GF-D8 (cell line): ENCODE measurements around the gene FLVCR2.

ENCODE experiments used
- DNase-seq: peaks from one replicate; lab custom pipeline; 2025; lab: John Stamatoyannopoulos, UW

The FLVCR2 gene

DNA sequence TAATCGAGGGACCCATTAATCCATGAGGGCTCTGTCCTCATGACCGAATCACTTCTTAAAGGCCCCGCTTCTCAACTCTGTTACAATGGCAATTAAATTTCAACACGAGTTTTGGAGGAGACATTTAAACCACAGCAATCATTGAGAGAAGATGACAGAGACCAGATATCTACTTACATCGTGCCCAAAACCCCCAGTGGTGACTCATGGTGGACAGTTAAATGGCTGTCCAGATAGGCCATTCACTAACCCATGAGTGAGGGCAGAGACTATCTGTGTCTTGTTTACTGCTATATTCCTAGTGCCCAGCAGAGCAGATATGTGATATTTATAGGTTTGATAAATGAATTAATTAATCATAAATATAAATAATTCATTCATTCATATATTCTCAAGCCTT, 20.0 kb upstream of the FLVCR2 start:
- no peak for DNase-seq

DNA sequence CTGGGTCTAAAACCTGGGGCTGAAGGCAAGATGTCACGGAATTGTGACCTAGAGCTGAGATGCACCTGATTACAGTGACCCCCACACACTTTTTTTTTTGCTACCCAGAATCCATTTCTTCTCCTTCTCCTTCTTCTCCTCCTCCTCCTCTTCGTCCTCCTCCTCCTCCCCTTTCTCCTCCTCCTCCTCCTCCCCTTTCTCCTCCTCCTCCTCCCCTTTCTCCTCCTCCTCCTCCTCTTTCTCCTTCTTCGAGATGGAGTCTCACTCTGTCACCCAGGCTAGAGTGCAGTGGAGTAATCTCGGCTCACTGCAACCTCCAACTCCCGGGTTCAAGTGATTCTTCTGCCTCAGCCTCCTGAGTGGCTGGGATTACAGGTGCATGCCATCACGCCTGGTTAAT, 19.4 kb upstream of the FLVCR2 start:
- DNase-seq: no peak

DNA sequence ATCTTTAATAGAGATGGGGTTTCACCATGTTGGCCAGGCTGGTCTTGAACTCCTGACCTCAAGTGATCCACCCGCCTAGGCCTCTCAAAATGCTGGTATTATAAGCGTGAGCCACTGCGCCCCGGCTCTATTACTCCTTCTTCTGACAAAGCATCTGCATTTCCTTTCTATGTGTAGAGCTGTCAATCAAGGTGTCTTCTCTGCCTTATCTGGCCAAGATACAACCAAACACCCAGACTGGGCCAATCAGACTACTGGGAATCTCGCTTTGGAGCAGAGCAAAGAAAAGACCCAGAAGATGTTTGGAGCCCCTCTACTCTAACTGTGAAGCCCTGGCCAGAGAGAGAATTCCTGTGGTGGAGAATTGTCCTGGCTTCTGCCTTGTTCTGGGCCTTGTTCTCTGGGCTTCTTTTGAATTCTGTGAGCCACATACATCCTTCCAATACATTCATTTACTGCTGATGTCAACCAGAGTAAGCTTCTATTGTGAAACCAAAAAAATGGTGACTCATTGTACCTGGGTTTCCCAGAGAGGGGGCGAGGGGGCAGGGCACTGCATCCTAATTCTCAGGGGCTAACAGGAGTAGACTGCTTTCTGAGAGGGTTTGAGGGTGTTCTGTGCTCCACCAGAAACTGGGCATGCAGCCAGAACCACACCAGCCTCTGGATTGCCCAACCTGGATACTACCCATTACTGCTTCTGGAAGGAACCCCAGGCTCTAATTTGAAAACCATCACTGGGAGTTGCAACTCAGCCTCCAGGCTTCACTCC, 18.8 kb upstream of the FLVCR2 start:
- DNase-seq: no peak

DNA sequence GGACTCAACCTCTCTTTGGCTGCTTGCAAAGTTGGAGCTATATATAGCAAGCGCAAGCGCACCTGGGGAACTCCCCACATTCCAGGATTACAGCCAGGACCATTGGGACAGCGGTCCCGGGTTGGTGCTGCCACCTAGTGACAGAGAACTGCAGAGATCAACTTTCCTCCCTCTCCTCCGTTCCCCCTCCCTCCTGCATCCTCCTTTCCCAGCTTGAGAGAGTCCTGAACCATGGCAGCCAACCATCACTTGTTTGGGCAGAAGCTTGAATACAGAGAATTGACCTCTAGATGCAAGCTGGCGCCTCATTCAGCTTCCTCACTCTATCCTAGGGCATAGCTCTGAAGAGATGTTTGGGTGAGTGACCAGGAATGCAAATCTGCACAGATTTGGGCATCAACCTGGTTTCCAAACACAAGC, 17.4 kb upstream of the FLVCR2 start:
- DNase-seq: no peak

DNA sequence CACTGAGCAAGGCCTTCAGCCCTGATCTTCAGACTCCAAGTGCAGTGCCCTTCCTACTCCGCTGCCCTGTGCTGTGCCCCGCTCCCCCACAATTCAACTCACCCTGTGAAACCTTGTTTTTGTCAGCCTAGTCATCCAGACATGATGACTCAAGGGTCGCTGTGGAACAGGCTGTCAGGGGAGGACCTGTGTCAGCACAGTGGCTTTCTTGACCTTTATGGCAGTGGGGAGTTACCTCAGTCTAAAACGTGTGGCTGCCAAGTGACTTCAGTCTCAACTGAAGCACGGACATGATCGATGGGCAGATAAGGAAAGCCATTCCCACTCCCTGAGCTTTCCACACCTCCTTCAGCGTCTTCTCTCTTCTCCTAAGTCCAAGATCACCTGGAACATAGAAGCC, 16.3 kb upstream of the FLVCR2 start:
- DNase-seq: no peak

DNA sequence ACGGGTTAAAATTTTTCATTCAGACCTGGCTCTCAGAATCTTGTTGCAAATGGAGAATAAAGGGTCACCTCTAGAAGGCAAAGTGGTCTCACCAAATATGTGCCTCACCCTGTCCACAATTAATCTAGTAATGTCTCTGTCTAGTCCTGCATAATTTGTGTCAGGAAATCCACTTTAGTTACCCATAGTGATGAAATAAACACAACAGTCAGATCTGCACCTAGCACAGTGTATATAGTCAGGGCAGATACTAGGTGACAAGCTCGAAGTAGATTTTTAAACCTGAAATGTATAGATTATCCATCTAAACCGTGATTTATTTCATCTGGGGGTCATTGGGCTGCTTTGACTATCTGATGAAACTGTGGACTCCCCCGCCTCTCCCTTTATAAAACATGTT, 15.9 kb upstream of the FLVCR2 start:
- no peak for DNase-seq

DNA sequence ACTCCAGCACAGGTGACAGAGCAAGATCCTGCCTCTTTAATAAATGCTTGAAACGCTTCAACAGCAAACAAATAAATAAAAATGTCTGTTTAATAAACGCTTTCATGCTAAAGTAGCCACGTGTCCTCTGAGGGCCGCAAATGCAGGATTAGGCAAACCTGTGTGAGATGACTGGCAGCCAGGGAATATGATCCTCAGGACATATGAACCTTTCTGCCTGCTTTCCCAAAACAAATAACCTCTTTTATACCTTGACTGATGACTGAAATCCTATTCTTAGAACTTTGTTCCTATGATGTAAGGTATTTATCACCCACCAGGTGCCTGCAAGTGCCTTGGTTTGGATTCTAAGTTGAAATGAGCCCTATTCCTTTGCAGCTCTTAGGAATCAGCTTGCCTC, 14.5 kb upstream of the FLVCR2 start:
- DNase-seq: no peak

DNA sequence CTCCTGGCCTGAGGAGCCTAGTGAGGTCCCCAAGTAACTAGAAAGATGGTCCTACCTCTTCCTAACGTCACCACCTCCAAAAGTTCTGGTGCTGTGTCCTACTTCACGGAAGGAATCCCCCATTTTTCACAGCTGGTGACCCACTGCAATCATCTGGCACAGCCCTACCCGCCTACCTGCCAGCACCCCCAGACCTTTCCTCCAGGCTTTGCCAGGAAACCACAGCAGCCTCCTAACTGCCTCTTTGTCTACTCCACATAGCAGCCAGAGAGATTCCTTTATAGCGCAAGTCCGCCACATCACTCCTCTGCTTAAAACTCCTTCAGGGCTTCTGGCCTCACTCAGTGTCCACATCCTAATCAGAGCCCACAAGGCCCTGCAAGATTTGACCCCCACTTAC, 13.4 kb upstream of the FLVCR2 start:
- no peak for DNase-seq

DNA sequence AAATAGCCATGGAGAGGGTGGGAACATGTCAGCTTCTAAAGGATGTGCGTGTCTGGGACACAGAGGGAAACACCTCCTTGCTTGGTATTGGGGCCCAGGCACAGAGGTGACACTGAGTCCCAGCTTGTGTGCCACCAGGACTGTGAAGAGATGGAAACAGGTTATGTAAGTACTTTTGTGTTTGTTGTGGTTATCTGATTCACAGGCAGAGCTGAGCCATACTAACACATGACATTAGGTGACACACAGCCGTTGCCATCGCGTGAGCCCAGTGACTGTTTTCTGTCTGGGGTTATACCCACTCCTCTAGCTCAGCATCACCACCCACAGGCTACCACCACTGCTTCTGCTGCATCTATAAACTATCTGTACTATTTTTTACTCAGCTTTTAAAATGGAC, 12.1 kb upstream of the FLVCR2 start:
- DNase-seq: no peak

DNA sequence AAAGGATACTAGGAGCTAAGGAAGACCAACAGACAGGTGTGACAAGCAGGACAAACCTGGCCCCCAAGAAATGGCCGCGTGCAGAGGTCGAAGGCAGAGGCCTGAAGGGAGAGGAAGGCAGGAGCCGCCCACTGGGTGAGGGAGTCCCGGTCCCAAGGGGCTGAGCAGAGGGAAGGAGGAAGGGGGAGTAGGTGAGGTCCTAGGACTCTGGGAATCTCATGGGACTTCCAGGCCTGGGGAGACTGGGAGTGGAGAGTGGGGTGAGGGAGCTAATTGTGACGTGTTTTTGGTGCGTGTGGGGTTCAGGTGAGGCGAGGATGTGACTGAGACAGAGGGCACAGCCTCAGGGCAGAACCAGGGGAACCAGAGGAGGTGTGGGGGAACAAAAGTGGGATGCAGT, 11.7 kb upstream of the FLVCR2 start:
- DNase-seq: no peak

DNA sequence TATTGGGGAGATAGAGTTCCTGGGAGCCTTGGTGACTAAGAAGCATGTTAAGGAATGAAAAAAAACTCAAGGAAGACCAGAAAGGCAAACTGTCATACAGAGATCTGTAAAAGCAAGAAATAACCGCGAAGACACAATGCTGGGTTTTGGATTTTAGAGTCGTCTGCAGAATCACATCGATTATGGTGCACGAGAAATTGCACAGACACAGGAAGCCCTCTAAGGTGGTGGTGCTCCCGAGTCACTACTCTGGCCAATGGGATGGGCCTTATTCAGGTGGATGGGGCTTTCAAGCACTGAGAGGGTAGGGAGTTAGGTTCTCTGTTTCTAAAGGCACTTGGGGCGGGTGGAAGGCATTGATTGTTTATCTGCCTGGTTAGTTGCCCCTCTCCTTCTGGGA, 10.3 kb upstream of the FLVCR2 start:
- no peak for DNase-seq

DNA sequence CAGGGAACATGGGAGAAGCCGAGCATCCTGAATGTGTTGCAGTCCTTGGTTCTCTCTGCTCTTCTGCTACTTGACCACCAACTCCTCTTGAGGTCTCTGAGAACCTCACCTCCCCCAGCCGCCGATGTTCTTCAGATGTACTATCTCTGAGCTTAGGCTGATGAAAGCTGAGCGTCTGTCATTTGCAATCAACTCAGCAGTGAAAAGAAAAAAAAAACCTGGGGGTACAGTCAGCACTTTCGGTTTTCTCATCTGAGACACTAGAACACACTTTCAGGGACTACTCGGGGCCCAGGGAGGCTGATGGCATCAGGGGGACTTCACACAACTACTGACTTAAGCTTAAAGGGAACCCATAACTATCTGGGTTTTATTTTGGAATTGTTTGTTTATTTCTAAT, 9.6 kb upstream of the FLVCR2 start:
- DNase-seq: no peak

DNA sequence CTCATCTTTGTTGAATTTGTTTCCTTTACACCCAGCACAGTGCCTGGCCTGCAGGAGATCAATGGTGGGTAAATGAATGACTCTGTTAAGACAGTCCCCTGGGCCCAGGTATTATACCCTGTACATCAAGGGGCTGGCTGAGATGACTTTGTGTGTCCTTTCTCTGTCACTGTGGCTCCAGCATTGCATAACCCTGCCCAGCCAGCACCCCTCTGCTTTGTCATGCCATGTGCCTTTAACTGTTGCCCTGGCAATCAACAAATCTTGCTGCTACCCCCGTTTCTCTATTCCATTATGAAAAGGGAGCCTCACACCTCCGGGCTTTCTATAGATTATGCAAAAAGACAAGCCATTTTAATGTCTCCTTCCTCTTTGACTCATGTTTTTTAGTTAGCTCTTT, 7.6 kb upstream of the FLVCR2 start:
- no peak for DNase-seq

DNA sequence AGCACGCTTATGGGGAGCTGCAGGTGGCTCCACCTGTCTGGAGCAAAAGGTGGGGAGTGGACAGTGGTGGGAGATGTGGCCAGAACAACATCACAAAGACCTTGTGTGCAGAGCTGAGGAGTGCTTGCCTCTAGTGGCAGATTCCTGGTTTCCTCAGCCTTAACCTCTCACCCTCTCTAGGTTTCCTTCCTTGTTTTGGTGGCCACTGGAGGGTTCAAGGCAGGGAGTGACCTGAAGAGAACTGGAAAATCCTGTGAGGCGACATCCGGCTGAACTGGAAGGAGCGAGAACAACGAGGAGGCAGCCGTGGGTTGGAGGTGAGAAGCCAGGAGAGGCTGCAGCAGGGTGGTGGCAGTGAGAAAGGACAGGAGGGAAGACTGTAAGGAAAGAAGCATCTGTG, 6.3 kb upstream of the FLVCR2 start:
- no peak for DNase-seq

DNA sequence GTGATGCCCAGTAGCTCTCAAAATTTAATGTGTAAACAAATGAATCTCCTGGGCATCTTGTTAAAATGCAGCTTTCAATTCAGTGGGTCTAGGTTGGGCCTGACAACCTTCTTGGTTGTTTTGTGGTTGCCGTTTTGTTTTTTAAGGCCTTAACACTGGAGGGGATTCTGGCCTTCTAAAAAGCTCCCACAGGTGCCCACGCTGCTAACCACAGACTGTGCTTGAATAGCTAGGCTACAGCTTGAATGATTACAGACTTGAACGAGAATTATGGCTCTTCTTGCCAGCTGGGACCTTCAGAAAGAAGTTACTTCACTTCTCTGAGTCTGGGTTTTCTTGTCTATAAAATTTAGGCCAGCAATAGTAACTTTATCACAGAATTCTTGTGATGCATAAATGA, 1.3 kb upstream of the FLVCR2 start:
- no peak for DNase-seq

DNA sequence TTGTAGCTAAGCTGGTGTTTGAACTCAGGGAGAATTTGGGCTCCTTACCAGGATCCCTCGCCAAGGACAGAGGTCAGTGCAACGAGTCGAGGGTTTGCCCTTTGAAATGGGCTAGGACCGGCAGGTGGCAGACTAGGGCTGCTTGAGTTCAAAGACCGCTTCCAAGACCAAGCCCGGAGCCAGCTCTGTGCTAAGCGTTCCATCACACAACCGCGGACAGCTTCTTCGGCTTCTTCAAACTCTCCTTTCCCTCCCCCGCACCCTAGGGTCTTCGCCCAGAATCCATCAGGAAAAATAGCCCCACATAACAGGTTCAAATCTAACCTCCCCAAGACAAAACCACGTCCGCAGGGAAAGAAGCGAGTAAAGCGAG, 705 bp upstream of the FLVCR2 start:
- DNase-seq: peak; percentile 16

DNA sequence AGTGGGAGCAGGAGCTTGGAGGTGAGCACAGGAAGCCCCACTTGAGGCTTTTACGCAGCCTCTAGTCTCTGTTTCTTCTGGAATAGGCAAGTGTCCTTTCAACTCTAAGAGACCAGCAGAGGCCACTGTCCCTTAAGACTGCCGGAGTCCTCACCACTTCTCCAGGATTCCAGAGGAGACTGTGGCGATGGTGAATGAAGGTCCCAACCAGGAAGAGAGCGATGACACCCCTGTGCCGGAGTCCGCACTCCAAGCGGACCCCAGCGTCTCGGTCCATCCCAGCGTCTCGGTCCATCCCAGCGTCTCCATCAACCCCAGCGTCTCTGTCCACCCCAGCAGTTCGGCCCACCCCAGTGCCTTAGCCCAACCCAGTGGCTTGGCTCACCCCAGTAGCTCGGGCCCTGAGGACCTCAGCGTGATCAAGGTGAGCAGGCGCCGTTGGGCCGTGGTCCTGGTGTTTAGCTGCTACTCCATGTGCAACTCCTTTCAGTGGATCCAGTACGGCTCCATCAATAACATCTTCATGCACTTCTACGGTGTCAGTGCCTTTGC, 442 bp downstream of the FLVCR2 start:
- no peak for DNase-seq

DNA sequence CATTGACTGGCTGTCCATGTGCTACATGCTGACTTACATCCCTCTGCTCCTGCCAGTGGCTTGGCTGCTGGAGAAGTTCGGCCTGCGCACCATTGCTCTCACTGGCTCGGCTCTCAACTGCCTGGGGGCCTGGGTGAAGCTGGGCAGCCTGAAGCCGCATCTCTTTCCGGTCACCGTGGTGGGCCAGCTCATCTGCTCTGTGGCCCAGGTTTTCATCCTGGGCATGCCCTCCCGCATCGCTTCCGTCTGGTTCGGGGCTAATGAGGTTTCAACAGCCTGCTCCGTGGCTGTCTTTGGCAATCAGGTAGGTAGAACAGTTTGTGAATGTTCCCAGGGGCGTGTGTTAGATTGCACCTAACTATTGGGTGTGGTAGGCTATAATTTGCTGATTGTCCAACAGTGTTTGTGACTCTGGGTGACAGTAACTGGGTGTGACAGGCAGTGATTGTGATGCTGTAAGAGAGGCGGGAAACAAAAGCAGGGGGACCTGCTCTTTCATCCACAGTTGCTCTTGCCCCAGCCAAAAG, 981 bp downstream of the FLVCR2 start:
- no peak for DNase-seq

DNA sequence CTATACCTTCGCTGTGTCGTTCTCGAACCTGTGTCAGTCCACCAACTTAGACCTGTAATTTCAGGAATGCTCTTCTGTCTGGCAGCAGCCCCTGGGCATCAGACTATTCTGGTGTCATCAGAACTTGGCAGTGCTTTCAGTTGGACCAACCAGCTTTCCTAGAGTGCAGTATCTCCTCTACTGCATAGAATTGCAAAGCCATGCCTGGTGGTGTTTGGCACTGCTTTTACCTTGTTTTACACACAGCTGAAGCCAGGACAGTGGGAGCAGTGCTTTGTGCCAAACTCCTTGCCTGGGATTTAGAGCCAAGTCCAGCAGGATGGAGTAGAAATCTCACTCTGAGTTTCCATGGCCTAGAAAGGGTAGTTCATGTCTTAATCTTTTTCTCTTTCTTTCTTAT, 1.5 kb downstream of the FLVCR2 start:
- no peak for DNase-seq

DNA sequence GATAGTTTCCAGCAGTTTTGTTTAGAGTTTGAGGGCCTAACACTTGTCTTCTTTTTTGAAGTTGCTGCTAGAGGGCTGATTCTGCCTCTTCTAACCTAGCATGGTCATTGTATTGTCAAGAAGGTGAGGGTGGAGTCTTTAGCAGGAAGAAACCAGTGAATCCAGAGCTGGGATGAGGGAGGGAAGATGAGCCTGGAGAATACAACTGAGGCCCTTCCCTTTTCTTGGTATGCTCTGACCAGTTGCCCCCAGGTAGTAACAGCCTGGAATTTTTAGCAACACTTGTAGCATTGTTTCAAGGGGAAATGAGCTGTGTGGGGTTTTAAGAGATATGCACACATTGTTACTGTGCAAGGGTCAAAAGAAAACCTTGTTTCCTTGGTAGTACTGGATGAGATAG, 9.0 kb downstream of the FLVCR2 start:
- no peak for DNase-seq

DNA sequence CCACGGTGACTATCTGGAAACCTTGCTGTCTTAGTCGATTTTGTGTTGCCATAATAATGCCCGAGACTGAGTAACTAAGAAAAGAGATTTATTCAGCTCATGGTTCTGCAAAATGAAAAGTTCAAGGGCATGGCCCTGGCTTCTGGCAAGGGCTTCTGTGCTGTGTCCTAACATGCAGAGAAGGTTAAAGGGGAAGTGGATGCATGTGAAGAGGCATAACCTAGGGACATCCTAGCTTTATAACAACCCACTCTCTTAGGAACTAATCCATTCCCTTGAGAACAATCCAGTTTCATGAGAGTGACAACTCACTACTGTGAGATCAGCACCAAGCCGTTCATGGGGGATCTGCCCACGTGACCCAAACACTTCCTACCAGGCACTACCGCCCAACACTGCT, 11.5 kb downstream of the FLVCR2 start:
- no peak for DNase-seq

DNA sequence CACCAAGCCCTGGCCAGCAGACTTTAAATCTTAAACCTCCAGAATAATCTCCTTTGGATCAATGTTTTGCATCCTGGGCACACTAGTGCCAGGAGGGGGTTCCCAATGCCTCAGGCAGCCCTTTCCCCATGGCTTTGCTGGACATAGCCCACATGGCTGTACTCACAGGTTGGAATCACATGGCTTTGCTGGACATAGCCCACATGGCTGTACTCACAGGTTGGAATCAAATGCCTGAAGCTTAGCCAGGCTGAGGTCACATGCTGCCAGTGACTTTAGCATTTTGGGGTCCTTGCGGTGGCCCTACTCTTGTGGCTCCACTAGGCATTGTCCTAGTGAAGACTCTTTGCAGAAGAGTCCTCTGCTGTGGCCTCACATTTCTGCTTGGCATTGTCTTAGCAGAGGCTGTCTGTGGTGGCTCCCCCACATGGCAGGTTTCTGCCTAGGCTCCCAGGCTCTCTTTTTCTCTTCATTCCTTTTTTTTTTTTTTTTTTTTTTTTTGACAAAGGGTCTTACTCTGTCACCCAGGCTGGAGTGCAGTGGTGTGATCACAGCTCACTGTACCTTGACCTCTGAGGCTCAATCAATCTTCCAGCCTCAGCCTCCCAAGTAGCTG, 13.0 kb downstream of the FLVCR2 start:
- DNase-seq: no peak

DNA sequence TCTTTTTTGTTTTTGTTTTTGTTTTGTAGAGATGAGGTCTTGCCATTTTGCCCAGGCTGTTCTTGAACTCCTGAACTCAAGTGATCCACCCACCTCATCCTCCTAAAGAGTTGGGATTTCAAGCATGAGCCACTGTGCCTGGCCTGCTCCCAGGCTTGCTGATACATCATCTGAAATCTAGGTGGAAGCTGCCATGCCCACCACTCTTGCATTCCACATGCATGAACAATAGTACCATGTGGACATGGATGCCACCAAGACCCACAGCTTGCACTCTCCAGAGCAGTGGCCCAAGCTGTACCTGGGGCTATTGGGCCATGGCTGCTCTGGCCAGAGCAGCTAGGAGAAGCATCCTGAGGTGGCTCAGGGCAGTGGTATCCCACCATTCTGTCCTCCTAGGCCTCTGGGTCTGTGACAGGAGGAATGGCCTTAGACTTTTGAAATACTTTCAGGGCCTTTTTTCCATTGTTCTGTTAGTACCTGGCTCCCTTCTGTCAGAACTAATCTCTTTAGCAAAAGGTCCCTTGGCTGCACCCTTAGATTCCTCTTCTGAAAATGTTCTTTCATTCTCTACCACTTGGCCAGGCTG, 13.7 kb downstream of the FLVCR2 start:
- DNase-seq: no peak
